ENCODE results near the gene ARMCX5. TPM values are rescaled to one million over a fixed set of nuclear protein-coding genes. Genes with fewer than 3 reads are reported as not detected.

Gene ARMCX5
- total RNA-seq, 1 experiment from 2014 or later, result 39.2 TPM

- no peak overlapping the region for H2AFZ ChIP-seq (ENCODE audit: low read length)
- CTCF ChIA-PET, result no interaction called here
Observed at GRCh38 chrX:102560423-102561068, 38.8 kb upstream of the ARMCX5 start.

GRCh38 chrX:102580891-102581290 is 18.4 kb upstream of the ARMCX5 start:
- H3K27ac ChIP-seq (ENCODE audit: low read length), result no peak overlapping the region
- no peaks in the 10 kb centered on the region for H3F3A ChIP-seq (ENCODE audit: low read length, unreplicated experiment)
- DNase-seq (no peak), ATAC-seq (no peak)
- no peaks in the 10 kb centered on the region for H3K79me2 ChIP-seq (ENCODE audit: low read length)
- no peaks in the 10 kb centered on the region for H3K4me1 ChIP-seq (ENCODE audit: insufficient read depth, low read length)
- ChIA-PET POLR2A (ENCODE audit: unreplicated experiment) (no interaction called here), CTCF (no interaction called here)
- H3K27me3 ChIP-seq (ENCODE audit: low read length), result no peaks in the 10 kb centered on the region
- TF ChIP-seq EZH2phosphoT487 (IDR thresholded peaks at IDR 0.05; ENCODE audit: borderline replicate concordance, low read length) (no peak), EZH2 (IDR thresholded peaks at IDR 0.05; ENCODE audit: low read length, unreplicated experiment) (no peak), CTCF (conservative IDR thresholded peaks at IDR 0.05; ENCODE audit: low read depth, low read length) (no peak)
- H2AFZ ChIP-seq (ENCODE audit: low read length), result no peak overlapping the region
- intact Hi-C loops (cut with micrococcal nuclease), result no loop called here
- H4K20me1 ChIP-seq (ENCODE audit: low read length), result no peaks in the 10 kb centered on the region
- no peak overlapping the region for H3K9ac ChIP-seq (ENCODE audit: low read length)
- no TSS peak for BruUV-seq (replicated peaks)
- no peaks in the 10 kb centered on the region for H3K9me3 ChIP-seq (ENCODE audit: low read length)
- H3K4me2 ChIP-seq (ENCODE audit: low read length), result no peak overlapping the region
- H3K36me3 ChIP-seq (ENCODE audit: low read depth, low read length), result no peaks in the 10 kb centered on the region
- no peak overlapping the region for H3K4me3 ChIP-seq (ENCODE audit: low read length)
- H3K9me2 ChIP-seq (replicated peaks; ENCODE audit: low read length), result no peaks in the 10 kb centered on the region

More at GRCh38 chrX:102560423-102561068, 38.8 kb upstream of the ARMCX5 start:
- Histone ChIP-seq H3K9me2 (replicated peaks; ENCODE audit: low read length) (no peaks in the 10 kb centered on the region), H3F3A (ENCODE audit: low read length, unreplicated experiment) (no peaks in the 10 kb centered on the region), H3K9ac (ENCODE audit: low read length) (no peak overlapping the region), H3K36me3 (ENCODE audit: low read depth, low read length) (no peaks in the 10 kb centered on the region), H3K9me3 (ENCODE audit: low read length) (no peaks in the 10 kb centered on the region), H3K4me1 (ENCODE audit: insufficient read depth, low read length) (no peaks in the 10 kb centered on the region), H3K4me2 (ENCODE audit: low read length) (no peak overlapping the region), H3K4me3 (ENCODE audit: low read length) (no peak overlapping the region), H3K27ac (ENCODE audit: low read length) (no peak overlapping the region), H3K79me2 (ENCODE audit: low read length) (no peaks in the 10 kb centered on the region), H4K20me1 (ENCODE audit: low read length) (no peaks in the 10 kb centered on the region), H3K27me3 (ENCODE audit: low read length) (peaks cover 8% of the 10 kb centered on the region)
- DNase-seq (no peak), ATAC-seq (no peak)
- intact Hi-C loops (cut with micrococcal nuclease), result no loop called here
- BruUV-seq (replicated peaks), result no TSS peak
- TF ChIP-seq EZH2phosphoT487 (IDR thresholded peaks at IDR 0.05; ENCODE audit: borderline replicate concordance, low read length), result no peak
- TF ChIP-seq EZH2 (IDR thresholded peaks at IDR 0.05; ENCODE audit: low read length, unreplicated experiment), result no peak
- TF ChIP-seq CTCF (conservative IDR thresholded peaks at IDR 0.05; ENCODE audit: low read depth, low read length), result no peak
- POLR2A ChIA-PET (ENCODE audit: unreplicated experiment), result no interaction called here

- BruUV-seq (replicated peaks), result no TSS peak
- Histone ChIP-seq H3K9ac (ENCODE audit: low read length) (no peak overlapping the region), H3K9me2 (replicated peaks; ENCODE audit: low read length) (no peaks in the 10 kb centered on the region), H3K79me2 (ENCODE audit: low read length) (no peaks in the 10 kb centered on the region), H3F3A (ENCODE audit: low read length, unreplicated experiment) (no peaks in the 10 kb centered on the region), H3K27ac (ENCODE audit: low read length) (no peak overlapping the region), H2AFZ (ENCODE audit: low read length) (no peak overlapping the region), H3K9me3 (ENCODE audit: low read length) (no peaks in the 10 kb centered on the region), H3K36me3 (ENCODE audit: low read depth, low read length) (no peaks in the 10 kb centered on the region), H3K4me2 (ENCODE audit: low read length) (no peak overlapping the region), H4K20me1 (ENCODE audit: low read length) (no peaks in the 10 kb centered on the region), H3K27me3 (ENCODE audit: low read length) (no peaks in the 10 kb centered on the region), H3K4me1 (ENCODE audit: insufficient read depth, low read length) (no peaks in the 10 kb centered on the region), H3K4me3 (ENCODE audit: low read length) (no peak overlapping the region)
- DNase-seq (no peak), ATAC-seq (no peak)
- TF ChIP-seq CTCF (conservative IDR thresholded peaks at IDR 0.05; ENCODE audit: low read depth, low read length) (no peak), EZH2 (IDR thresholded peaks at IDR 0.05; ENCODE audit: low read length, unreplicated experiment) (no peak), EZH2phosphoT487 (IDR thresholded peaks at IDR 0.05; ENCODE audit: borderline replicate concordance, low read length) (no peak)
- CTCF ChIA-PET, result no interaction called here
- intact Hi-C loops (cut with micrococcal nuclease), result no loop called here
- POLR2A ChIA-PET (ENCODE audit: unreplicated experiment), result no interaction called here
Observed at GRCh38 chrX:102593367-102593766, 5.9 kb upstream of the ARMCX5 start.
